ENCODE results near the gene KIF5C.

GRCh38 chr2:149000158-149000938, 125.3 kb downstream of the KIF5C start:
- no peak for TF ChIP-seq CTCF (conservative IDR thresholded peaks at IDR 0.05)
- no peak for TF ChIP-seq ZFX (IDR thresholded peaks at IDR 0.05)

All from C4-2B (cell line).